Measurements from ENCODE around the gene ST3GAL5. TPM values are rescaled to one million over a fixed set of nuclear protein-coding genes. Genes with fewer than 3 reads are reported as not detected.

ST3GAL5 gene
- total RNA-seq, 2 experiments from 2014 or later: 7.4 to 11.3 TPM

- intact Hi-C loops (cut with micrococcal nuclease; ENCODE audit: unreplicated experiment): no loop called here
- H3K4me3 ChIP-seq (ENCODE audit: low read depth, low read length, poor library complexity, severe bottlenecking): no peak overlapping the region
- no peaks in the 10 kb centered on the region for H3K36me3 ChIP-seq (ENCODE audit: insufficient read depth, low read length)
- H3K4me1 ChIP-seq (ENCODE audit: insufficient read depth, low read length, poor library complexity, severe bottlenecking): no peaks in the 10 kb centered on the region
- BruUV-seq (replicated peaks): no TSS peak
- no peak overlapping the region for H3K4me2 ChIP-seq (ENCODE audit: low read length)
- H2AFZ ChIP-seq (ENCODE audit: low read length): no peak overlapping the region
- TF ChIP-seq EZH2phosphoT487 (IDR thresholded peaks at IDR 0.05; ENCODE audit: borderline replicate concordance, low read depth, low read length): no peak
- TF ChIP-seq CTCF (conservative IDR thresholded peaks at IDR 0.05; ENCODE audit: low read length): no peak
- H4K20me1 ChIP-seq (ENCODE audit: insufficient read depth, low read length): no peaks in the 10 kb centered on the region
- no peak overlapping the region for H3K27ac ChIP-seq (ENCODE audit: low read depth, low read length, poor library complexity, severe bottlenecking)
- H3K9me3 ChIP-seq (ENCODE audit: low read length): no peaks in the 10 kb centered on the region
- CTCF ChIA-PET (ENCODE audit: unreplicated experiment): no interaction called here
- POLR2A ChIA-PET: no interaction called here
- no peaks in the 10 kb centered on the region for H3K9me2 ChIP-seq (ENCODE audit: insufficient read depth, low read length)
- DNase-seq (ENCODE audit: low spot score): no peak
- H3K79me2 ChIP-seq (ENCODE audit: insufficient read depth, low read depth, low read length): no peaks in the 10 kb centered on the region
Measured at GRCh38 chr2:85794038-85794441, 94.8 kb downstream of the ST3GAL5 start.

DNA sequence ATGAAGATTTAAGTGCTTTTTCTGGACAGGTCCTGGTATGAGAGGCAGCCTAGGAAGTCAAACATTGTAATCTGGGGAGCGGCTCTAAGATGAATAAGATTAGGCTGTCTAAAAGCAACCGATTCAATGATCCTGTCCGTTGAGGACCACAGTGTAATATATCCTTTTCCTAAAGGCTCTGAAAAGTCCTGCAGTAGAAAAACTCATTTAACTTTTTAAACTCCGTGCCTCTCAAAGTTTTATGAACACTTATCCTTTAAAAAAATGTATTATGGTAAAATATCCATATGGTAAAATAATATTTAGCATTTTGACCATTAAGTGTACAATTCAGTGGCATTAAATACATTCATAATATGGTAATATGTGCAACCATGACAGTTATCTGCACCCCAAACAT is 95.2 kb downstream of the ST3GAL5 start:
- BruUV-seq (replicated peaks): no TSS peak
- POLR2A ChIA-PET: no interaction called here
- no peak overlapping the region for H2AFZ ChIP-seq (ENCODE audit: low read length)
- no peaks in the 10 kb centered on the region for H4K20me1 ChIP-seq (ENCODE audit: insufficient read depth, low read length)
- no peak for DNase-seq (ENCODE audit: low spot score)
- no peak for TF ChIP-seq EZH2phosphoT487 (IDR thresholded peaks at IDR 0.05; ENCODE audit: borderline replicate concordance, low read depth, low read length)
- no peak for TF ChIP-seq CTCF (conservative IDR thresholded peaks at IDR 0.05; ENCODE audit: low read length)
- H3K27ac ChIP-seq (ENCODE audit: low read depth, low read length, poor library complexity, severe bottlenecking): no peak overlapping the region
- no peaks in the 10 kb centered on the region for H3K79me2 ChIP-seq (ENCODE audit: insufficient read depth, low read depth, low read length)
- no peak overlapping the region for H3K4me2 ChIP-seq (ENCODE audit: low read length)
- H3K4me1 ChIP-seq (ENCODE audit: insufficient read depth, low read length, poor library complexity, severe bottlenecking): no peaks in the 10 kb centered on the region
- no peaks in the 10 kb centered on the region for H3K36me3 ChIP-seq (ENCODE audit: insufficient read depth, low read length)
- H3K4me3 ChIP-seq (ENCODE audit: low read depth, low read length, poor library complexity, severe bottlenecking): no peak overlapping the region
- no peaks in the 10 kb centered on the region for H3K9me3 ChIP-seq (ENCODE audit: low read length)
- no peaks in the 10 kb centered on the region for H3K9me2 ChIP-seq (ENCODE audit: insufficient read depth, low read length)
- CTCF ChIA-PET (ENCODE audit: unreplicated experiment): no interaction called here
- intact Hi-C loops (cut with micrococcal nuclease; ENCODE audit: unreplicated experiment): no loop called here

GRCh38 chr2:85792783-85793441 is 95.9 kb downstream of the ST3GAL5 start:
- H3K4me3 ChIP-seq (ENCODE audit: low read depth, low read length, poor library complexity, severe bottlenecking): no peak overlapping the region
- BruUV-seq (replicated peaks): no TSS peak
- ChIA-PET POLR2A (interaction anchor here (0.6 kb wide), 1 partner anchor 33 kb away, joined by 3 read pairs; no protein-coding TSS in a partner anchor), CTCF (ENCODE audit: unreplicated experiment) (no interaction called here)
- no peaks in the 10 kb centered on the region for H3K9me3 ChIP-seq (ENCODE audit: low read length)
- no peaks in the 10 kb centered on the region for H3K9me2 ChIP-seq (ENCODE audit: insufficient read depth, low read length)
- no peaks in the 10 kb centered on the region for H3K4me1 ChIP-seq (ENCODE audit: insufficient read depth, low read length, poor library complexity, severe bottlenecking)
- no peak overlapping the region for H3K27ac ChIP-seq (ENCODE audit: low read depth, low read length, poor library complexity, severe bottlenecking)
- TF ChIP-seq EZH2phosphoT487 (IDR thresholded peaks at IDR 0.05; ENCODE audit: borderline replicate concordance, low read depth, low read length) (no peak), CTCF (conservative IDR thresholded peaks at IDR 0.05; ENCODE audit: low read length) (no peak)
- no peak overlapping the region for H2AFZ ChIP-seq (ENCODE audit: low read length)
- intact Hi-C loops (cut with micrococcal nuclease; ENCODE audit: unreplicated experiment): no loop called here
- no peak overlapping the region for H3K4me2 ChIP-seq (ENCODE audit: low read length)
- H3K79me2 ChIP-seq (ENCODE audit: insufficient read depth, low read depth, low read length): no peaks in the 10 kb centered on the region
- no peaks in the 10 kb centered on the region for H3K36me3 ChIP-seq (ENCODE audit: insufficient read depth, low read length)
- no peaks in the 10 kb centered on the region for H4K20me1 ChIP-seq (ENCODE audit: insufficient read depth, low read length)
- no peak for DNase-seq (ENCODE audit: low spot score)

Data from OCI-LY7 (cell line).